HG03108 (cell line): ENCODE measurements around the gene NFIC.
A peak's percentile ranks its signal among the peaks of the same experiment; 100 is the strongest.
"Not testable (repeated sequence)": the region's sequence is repeated elsewhere in the genome, so short reads cannot be mapped to it uniquely, and the experiment has no call there.

Source experiments
- ATAC-seq: cut with Tn5 transposase; IDR thresholded peaks from one replicate; pipeline ENCODE4 v1.9.1; 2021; ENCODE audit warnings: moderate library complexity; ENCODE audit not compliant: unreplicated experiment

Gene NFIC

DNA sequence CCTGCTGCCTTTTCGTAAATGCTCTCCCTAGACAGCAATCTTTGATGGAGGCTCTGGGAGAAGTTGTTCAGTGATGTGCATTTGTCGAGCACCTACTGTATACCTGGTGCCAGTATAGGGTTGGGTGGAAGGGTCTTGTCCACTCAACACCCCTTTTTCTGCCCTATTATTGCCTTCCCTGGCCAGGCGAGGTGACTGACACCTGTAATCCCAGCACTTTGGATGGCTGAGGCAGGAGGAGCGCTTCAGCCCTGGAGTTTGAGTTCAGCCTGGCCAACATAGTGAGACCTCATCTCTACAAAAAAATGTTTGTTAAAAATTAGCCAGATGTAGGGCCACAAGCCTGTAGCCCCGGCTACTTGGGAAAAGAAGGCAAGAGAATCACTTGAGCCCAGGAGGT is 49.3 kb downstream of the NFIC start:
- no peak for ATAC-seq

DNA sequence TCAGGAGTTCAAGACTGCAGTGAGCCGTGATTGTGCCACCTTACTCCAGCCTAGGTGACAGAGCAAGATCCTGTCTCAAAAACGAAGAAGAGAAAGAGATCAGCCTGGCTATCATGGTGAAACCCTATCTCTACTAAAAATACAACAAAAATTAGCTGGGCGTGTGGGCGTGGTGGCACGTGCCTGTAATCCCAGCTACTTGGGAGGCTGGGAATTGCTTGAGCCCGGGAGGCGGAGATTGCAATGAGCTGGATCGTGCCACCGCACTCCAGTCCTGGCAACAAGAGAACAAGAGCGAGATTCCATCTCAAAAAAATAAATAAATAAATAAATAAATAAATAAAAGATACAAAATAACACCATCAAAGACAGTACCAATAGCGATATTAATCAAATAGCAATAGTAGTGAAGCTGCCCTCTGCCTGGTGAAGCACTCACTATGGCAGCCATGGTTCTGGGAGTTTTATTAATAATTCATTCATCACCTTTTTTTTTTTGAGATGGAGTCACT is 53.9 kb downstream of the NFIC start:
- no peak for ATAC-seq

DNA sequence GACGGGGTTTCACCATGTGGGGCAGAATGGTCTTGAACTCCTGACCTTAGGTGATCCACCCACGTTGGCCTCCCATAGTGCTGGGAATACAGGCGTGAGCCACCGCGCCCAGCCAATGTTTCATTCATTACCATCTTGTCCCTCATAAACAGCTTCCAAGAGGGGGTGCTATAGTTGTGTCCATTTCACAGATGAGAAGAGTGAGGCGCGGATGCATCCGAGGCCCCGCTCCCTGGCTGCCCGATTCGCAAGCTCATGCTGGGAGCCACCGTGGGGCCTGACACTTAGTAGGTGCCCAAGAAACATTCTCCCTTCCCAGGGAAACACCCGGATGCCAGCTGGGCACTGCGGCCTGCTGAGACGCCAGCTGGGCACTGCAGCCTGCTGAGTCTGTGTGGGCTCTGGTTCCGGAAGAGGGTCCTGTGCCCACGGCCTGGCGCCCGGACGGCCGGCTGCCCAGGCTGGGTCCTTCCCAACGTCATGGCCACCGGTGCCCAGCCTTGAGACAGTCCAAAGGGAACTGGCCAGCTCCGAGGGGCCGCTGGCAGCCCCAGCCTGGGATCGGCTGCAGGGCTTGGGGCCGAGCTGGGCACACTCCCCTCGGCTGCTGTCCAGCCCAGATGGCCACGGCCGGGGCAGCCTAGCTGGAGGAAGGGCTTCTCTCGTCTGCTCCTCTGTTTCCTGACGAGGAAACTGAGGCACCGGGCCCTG is 54.7 kb downstream of the NFIC start:
- no peak for ATAC-seq

DNA sequence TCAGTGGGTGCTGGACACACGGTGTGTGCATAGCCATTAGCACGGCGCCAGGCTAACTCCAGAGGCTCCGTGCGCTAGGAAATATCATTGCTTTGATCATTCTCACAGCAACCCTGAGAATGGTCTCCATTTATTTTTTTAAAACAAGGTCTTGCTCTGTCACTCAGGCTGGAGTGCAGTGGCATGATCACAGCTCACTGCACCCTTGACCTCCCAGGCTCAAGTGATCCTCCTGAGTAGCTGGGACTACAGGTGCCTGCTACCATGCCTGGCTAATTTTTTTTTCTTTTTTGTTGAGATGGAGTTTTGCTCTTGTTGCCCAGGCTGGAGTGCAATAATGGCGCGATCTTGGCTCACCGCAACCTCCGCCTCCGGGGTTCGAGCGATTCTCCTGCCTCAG is 55.3 kb downstream of the NFIC start:
- ATAC-seq = not testable (repeated sequence)

DNA sequence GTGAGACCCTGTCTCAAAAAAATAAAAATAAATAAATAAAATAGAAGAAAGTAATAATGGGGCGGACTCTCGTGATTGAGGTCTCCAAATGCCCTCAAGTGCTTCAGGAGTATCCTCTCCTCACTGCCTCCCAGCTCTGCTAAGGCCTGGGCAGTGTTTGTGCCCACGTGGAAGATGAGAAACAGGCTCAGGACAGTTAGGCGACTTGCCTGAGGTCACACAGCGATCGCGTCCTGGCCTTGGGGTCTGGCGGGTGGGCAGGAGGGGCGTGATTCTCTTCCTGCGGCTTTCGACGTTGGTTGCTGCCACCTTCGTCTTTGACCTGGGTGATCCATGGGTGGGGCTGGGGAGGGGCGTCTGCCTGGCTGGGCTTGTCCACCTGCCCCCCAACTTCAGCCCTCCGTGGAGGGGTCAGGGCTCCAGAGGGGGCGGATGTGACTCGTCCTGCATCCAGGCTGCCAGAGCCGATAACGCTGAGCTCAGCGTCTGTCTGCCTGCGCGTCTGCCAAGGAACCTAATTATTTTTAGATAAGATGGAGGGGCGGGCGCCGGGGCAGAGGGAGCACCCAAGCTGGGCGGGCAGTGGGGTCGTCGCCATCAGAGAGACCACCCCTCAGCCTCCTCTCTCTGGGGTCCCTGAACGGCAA is 56.9 kb downstream of the NFIC start:
- no peak for ATAC-seq

DNA sequence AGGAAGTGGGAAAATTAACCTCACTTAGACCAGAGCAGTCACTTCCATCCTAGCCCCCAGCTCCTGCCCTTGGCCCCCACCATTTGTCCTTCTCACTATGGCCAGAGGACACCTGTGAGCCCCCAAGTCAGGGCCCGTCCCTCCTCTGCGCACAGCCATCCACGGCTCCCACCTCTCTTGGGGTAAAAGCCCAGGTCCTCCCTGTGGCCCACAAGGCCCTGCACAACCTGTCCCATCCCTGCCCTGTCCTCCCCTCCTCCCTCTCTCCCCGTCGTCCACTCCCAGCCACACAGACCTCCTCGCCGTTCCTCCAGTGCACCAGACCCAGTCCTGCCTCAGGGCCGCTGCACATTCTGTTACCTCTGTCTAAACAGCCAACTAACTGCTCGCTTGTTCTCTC is 60.0 kb downstream of the NFIC start:
- no peak for ATAC-seq

DNA sequence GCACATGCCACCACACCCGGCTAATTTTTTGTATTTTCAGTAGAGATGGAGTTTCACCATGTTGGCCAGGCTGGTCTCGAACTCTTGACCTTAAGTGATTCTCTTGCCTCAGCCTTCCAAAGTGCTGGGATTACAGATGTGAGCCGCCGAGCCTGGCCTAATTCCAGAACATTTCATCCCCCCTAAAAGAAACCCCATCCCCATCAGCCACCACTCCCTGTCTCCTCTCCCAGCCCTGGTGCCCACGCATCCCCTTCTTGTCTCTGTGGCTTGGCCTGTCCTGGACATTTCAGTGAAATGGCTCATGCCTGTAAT is 63.9 kb downstream of the NFIC start:
- ATAC-seq = not testable (repeated sequence)

DNA sequence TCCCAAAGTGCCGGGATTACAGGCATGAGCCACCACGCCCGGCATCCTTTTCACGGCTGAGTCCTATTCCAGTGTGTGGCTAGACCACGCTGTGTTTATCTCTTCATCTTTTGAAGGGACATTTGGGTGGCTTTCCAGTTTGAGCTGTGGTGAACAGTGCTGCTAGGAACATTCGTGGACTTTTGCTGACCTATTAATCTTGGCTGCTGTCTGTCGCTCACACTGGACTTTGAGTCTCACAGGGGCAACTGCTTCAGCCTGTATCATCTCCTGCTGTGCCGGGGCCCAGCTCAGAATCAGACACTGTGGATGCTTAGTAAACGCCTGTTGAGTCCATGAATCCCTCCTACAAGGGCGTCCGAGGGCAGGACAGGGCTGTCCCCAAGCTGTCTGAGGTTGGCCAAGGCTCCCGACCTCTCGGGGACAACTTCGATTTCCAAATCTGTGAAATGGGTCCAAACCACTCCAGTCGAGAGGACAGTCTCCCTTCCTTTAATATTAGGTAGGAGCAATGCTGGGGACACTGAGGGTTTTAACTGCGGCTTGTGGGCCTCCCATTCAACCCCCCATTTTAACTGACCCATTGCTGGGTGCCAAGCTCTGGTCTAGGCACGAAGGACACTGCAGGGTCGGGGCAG is 65.5 kb downstream of the NFIC start:
- ATAC-seq = no peak

DNA sequence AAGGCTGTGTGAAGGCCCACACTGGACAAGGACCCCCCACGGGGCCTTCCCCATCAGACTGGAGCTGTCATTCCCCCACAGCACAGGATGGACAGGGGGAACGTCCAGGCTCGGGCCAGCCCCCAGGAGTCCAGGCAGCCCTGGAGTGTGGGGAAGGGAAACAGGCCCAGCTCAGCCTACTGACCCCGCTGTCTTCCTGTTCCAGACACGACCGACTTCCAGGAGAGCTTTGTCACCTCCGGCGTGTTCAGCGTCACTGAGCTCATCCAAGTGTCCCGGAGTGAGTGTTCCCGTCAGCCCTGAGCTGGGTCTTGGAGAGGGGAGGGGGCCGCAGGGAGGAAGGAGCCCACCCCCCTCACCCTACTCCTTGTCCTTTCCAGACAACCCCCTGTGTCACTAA is 66.9 kb downstream of the NFIC start:
- ATAC-seq = no peak

DNA sequence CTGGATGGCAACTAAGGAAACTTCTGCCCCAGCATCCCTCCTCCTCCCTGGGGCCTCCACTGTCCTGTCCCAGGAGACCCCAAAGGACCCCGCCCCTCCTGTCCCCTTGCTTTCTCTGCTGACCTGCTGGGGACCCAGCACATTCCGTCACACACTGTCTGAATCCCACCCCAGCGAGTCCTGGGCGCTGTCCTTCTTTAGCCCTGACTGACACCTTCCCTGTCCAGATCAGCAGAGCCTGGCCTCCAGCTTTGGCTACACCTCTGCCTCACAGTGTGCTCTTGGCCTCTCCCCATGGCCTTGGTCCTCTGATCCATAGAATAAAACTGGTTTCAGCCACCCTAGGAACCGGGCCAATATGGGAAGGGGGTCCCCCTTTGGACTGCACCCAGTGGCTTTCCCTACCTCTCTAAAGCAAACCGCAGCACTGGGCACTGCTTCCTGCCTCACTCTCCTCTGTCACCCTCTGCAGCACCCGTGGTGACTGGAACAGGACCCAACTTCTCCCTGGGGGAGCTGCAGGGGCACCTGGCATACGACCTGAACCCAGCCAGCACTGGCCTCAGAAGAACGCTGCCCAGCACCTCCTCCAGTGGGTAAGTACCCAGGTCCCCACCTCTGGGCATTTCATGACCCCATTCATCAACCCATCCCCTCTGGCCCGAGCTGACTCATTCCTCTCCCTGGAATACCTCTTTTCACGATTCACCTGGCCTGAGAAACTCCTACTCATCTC is 67.6 kb downstream of the NFIC start:
- no peak for ATAC-seq

DNA sequence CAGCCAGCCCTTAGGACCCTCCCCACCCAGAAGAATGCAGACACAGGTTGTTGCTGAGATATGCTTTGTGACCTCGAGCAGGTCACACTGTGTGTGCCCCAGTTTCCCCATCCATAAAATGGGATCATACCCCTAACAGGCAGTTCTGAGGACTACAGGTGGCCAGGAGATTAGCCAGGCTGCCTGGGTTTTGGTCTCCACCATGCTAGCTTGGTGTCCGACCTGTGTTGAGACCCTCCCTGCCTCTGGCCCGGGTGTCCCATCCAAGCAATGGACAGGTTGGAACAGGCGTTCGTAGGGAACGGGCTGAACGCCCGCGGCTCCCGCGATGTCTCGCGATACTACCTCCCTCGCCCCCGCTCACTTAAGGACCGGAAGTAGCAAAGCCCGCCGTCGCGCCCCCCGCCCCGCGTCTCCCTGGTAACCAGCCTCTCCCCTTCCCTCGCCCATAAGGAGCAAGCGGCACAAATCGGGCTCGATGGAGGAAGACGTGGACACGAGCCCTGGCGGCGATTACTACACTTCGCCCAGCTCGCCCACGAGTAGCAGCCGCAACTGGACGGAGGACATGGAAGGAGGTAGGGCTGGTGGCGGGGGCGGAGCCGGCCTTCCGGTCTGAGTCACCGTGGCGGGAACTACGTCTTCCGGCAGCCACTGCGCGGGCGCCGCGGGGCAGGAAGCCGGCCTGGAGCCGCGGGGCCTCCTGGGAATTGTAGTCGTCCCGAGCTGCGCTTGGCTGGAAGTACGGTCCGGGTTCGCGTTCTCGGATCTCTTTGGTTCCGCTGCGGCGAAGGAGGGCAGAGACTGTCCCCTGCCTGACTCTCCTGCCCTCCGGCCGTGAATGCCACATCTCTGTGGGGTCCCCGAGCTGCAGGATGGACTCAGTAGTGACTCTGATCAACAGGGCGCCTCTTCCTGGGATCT is 68.5 kb downstream of the NFIC start:
- peak; percentile 90 for ATAC-seq

DNA sequence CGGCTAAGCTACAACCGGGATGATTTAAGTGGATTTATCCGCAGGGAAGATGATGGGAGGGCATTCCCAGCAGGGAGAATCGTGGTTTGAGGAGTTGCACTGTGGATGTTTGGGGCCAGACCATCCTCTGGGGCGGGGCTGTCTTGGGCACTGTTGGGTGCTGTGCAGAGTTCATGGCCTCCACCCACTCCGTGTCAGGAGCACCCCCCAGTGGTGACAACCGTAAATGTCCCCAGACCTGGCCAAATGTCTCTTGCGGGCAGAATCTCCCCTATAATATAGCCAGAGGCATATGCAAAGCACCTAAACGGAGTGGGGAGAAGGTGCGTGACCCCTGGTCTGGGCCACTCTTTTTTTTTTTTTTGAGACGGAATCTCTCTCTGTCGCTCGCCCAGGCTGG is 73.7 kb downstream of the NFIC start:
- no peak for ATAC-seq

DNA sequence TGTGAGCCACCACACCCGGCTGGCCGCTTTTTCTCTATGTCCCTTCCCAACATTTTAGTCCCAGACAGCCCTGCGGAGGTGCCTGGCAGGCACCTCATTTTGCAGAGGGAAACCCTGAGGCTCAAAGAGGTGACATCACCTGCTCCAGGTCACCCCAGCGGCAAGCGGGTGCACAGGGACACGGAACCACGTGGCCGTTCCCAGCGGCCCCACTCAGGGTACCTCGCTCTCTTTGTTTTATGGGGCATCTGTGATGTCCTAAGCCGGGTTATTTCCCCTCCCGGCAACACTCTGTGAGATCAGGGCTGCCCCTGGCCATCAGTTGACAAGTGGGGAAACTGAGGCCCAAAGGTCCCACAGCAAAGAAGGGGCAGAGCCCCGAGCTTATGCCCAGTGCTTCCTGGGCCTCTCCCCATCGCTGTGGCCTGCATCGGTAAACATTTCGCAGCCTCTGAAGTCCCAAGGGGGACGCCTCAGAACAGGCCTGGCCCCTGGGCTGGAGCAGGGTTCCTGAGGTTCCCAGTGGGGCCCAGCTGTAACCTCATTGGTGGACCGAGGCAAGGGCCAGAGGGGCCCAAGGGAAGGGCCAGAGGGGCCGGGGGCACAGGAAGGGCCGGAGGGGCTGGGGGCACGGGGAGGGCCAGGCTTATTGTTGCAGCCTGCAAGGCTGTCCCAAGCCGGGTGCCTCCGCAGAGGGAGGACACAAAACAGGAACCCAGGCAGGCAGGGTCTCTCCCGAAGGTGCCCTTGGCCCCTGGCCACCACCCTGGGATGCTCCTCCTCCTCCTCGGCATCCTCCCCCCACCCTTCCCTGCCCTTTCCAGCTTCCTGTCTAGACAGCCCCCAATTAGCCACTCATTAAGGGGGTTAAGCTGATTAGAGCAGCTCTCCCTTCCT is 75.0 kb downstream of the NFIC start:
- no peak for ATAC-seq

DNA sequence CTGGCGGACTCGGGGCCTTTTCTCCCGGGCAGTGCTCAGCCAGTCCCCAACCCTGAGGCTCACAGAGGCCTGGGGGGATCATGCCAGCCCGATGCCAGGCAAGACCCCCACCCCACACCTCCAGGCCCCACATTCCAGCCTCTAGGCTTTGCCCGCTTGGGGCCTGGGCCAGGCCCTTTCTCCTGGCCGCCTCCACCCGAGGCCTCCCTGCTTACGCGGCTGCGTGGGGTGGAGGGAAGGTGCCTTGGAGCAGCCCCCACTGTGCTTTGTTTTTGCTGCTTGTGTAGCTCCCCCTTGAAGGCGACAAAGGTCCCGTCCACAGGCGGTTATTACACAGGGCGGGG is 75.6 kb downstream of the NFIC start:
- no peak for ATAC-seq

DNA sequence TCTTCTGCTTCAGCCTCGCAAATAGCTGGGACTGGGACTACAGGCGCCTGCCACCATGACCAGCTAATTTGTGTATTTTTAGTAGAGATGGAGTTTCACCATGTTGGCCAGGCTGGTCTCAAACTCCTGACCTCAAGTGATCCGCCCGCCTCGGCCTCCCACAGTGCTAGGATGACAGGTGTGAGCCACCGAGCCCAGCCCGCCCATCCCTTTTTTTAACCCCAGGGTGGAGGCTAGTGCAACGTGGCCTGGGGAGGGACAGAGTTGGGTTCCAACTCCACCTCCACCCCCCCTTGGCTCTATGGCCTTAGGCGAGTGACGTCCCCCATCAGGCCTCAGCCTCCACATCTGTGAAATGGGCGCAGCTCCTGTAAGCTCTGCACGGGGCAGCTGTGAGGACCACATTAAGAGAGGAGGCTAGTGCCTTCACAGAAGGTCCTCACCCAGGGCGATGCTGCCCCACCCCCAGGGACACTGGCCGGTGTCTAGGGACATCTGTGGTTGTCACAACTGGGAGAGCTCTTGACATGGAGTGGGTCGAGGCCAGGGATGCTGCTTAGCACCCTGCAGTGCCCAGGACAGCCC is 76.2 kb downstream of the NFIC start:
- ATAC-seq = no peak

DNA sequence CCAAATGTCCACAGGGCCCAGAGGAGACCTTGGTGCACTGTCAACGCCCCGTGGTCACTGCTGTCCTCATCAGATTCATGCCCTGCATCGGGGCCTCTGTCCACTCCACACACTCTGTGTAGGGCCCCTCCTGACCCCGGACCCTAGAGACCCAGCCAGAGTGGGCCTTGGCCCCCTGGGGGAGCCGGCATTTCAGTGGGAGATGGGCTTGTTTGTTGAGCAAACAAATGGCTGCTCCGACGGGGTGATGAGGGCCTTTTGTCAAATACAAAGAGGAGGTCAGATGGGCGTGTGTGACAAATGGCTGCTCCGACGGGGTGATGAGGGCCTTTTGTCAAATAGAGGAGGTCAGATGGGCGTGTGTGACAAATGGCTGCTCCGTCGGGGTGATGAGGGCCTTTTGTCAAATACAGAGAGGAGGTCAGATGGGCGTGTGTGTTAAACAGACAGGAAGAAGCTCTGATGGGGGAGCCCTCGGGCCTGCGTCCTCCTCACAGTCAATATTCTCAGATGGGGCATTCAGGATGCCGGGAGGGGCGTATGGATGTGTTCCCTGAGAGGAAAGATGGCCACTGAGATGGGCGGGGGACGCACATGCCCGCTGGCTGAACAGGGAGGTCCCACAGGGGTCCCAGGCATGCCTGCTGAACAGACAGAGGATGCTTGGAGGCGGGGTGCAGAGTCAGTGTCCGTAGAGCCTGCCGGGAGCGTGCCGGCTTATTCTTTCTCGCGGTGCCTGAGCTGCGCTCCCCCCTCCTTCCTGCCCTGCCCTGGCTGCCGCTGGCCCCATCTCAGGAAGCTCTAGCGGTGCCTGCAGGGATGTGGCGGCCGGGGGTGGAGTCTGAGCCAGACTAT is 77.7 kb downstream of the NFIC start:
- ATAC-seq = no peak

DNA sequence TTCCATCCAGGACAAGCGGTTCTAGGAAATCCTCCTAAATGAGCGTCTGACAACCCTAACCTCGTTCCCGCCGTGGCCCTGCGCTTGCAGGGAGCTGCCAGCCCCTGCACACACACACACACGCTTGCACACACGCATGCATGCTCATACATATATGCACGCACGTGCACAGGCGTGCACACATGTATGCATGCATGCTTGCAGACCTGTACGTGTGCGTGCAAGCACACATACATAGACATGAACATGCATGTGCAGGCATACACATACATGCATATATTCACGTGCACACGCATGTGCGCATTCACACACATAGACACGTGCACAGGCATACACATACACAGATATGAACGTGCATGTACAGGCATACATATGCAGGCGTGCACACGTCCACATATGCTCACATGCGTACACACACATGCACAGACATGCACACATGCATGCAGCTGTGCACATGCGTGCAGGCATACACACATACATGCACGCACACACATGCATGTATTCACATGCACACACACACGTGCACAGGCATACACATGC is 78.4 kb downstream of the NFIC start:
- no peak for ATAC-seq

DNA sequence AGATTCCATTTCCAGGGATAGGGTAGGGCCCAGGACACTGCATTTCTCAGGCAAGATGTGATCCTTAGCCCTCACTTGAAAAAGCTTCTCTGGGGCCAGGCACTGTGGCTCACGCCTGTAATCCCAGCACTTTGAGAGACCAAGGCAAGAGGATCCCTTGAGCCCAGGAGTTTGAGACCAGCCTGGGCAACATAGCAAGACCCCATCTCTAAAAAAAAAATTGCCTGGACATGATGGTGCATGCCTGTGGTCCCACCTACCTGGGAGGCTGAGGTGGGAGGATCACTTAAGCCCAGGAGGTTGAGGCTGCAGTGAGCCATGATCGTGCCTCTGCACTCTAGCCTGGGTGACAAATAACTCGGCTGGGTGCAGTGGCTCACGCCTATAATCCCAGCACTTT is 80.3 kb downstream of the NFIC start:
- not testable (repeated sequence) for ATAC-seq
